ENCODE measurements around the gene SCN4B.
A peak's percentile ranks its signal among the peaks of the same experiment; 100 is the strongest.
"Not testable (repeated sequence)": the region's sequence is repeated elsewhere in the genome, so short reads cannot be mapped to it uniquely, and the experiment has no call there.

Gene SCN4B

GRCh38 chr11:118190942-118191506, 38.4 kb upstream of the SCN4B start:
- H3K36me3 ChIP-seq (ENCODE audit: insufficient read depth, low read length); H2AFZ ChIP-seq (ENCODE audit: low read length, unreplicated experiment); H3K4me3 ChIP-seq (ENCODE audit: low read depth, low read length); H3K4me1 ChIP-seq (ENCODE audit: control insufficient read depth, insufficient read depth, low read length, unreplicated experiment); H3K27ac ChIP-seq (ENCODE audit: low read depth, low read length); H3K79me2 ChIP-seq (ENCODE audit: control insufficient read depth, insufficient read depth, low read length, unreplicated experiment): not testable (repeated sequence)
- peaks cover 23% of the 10 kb centered on the region for H3K27me3 ChIP-seq (ENCODE audit: insufficient read depth, low read length)

- no peaks in the 10 kb centered on the region for H3K36me3 ChIP-seq (ENCODE audit: insufficient read depth, low read length)
- H3K27ac ChIP-seq (ENCODE audit: low read depth, low read length) = no peak overlapping the region
- H3K27me3 ChIP-seq (ENCODE audit: insufficient read depth, low read length) = peaks cover 51% of the 10 kb centered on the region
- no peaks in the 10 kb centered on the region for H3K4me1 ChIP-seq (ENCODE audit: control insufficient read depth, insufficient read depth, low read length, unreplicated experiment)
- H3K4me3 ChIP-seq (ENCODE audit: low read depth, low read length) = no peak overlapping the region
- H3K79me2 ChIP-seq (ENCODE audit: control insufficient read depth, insufficient read depth, low read length, unreplicated experiment) = no peaks in the 10 kb centered on the region
- no peak overlapping the region for H2AFZ ChIP-seq (ENCODE audit: low read length, unreplicated experiment)
Measured at GRCh38 chr11:118186346-118187107, 33.9 kb upstream of the SCN4B start.

- H2AFZ ChIP-seq (ENCODE audit: low read length, unreplicated experiment) = no peak overlapping the region
- H3K79me2 ChIP-seq (ENCODE audit: control insufficient read depth, insufficient read depth, low read length, unreplicated experiment) = no peaks in the 10 kb centered on the region
- H3K27me3 ChIP-seq (ENCODE audit: insufficient read depth, low read length) = peaks cover 48% of the 10 kb centered on the region
- H3K4me3 ChIP-seq (ENCODE audit: low read depth, low read length) = no peak overlapping the region
- no peaks in the 10 kb centered on the region for H3K4me1 ChIP-seq (ENCODE audit: control insufficient read depth, insufficient read depth, low read length, unreplicated experiment)
- no peaks in the 10 kb centered on the region for H3K36me3 ChIP-seq (ENCODE audit: insufficient read depth, low read length)
- H3K27ac ChIP-seq (ENCODE audit: low read depth, low read length) = no peak overlapping the region
Measured at GRCh38 chr11:118184784-118185579, 32.4 kb upstream of the SCN4B start.

DNA sequence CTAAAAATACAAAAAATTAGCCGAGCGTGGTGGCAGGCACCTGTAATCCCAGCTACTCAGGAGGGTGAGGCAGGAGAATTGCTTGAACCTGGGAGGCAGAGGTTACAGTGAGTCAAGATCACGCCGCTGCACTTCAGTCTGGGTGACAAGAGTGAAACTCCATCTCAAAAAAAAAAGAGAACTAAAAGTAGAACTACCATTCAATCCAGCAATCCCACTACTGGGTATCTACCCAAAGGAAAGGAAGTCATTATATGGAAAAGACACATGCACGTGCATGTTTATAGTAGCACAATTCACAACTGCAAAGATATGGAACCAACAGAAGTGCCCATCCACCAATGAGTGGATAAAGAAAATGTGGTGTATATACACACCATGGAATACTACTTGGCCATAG, 31.1 kb upstream of the SCN4B start:
- not testable (repeated sequence) for H3K79me2 ChIP-seq (ENCODE audit: control insufficient read depth, insufficient read depth, low read length, unreplicated experiment); H2AFZ ChIP-seq (ENCODE audit: low read length, unreplicated experiment); H3K4me3 ChIP-seq (ENCODE audit: low read depth, low read length); H3K4me1 ChIP-seq (ENCODE audit: control insufficient read depth, insufficient read depth, low read length, unreplicated experiment); H3K36me3 ChIP-seq (ENCODE audit: insufficient read depth, low read length); H3K27ac ChIP-seq (ENCODE audit: low read depth, low read length)
- peaks cover 39% of the 10 kb centered on the region for H3K27me3 ChIP-seq (ENCODE audit: insufficient read depth, low read length)

DNA sequence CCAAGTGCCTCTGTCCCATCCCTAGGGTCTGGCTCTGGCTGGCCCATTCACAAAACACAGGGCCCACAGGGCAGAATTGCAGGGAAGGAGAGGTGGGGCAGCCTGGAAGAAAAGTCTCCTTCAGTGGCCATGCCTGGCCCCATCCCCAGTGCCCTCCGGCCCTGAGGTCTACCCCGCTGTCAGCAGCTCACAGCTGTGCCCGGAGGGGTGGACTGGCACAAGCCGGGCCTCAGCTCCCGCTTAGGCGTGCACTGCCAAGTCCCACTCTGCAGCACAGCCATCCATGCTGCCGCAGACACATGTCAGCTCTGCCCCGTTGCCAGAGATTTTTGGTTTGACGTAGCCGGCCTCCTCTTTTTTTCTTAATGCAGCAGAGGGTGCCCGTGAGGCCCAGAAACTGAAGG, 27.7 kb upstream of the SCN4B start:
- Histone ChIP-seq H3K27ac (ENCODE audit: low read depth, low read length) (no peak overlapping the region), H3K36me3 (ENCODE audit: insufficient read depth, low read length) (no peaks in the 10 kb centered on the region), H2AFZ (ENCODE audit: low read length, unreplicated experiment) (peak overlapping the region; percentile 3), H3K79me2 (ENCODE audit: control insufficient read depth, insufficient read depth, low read length, unreplicated experiment) (no peaks in the 10 kb centered on the region), H3K4me1 (ENCODE audit: control insufficient read depth, insufficient read depth, low read length, unreplicated experiment) (no peaks in the 10 kb centered on the region), H3K4me3 (ENCODE audit: low read depth, low read length) (no peak overlapping the region), H3K27me3 (ENCODE audit: insufficient read depth, low read length) (peaks cover 42% of the 10 kb centered on the region)

DNA sequence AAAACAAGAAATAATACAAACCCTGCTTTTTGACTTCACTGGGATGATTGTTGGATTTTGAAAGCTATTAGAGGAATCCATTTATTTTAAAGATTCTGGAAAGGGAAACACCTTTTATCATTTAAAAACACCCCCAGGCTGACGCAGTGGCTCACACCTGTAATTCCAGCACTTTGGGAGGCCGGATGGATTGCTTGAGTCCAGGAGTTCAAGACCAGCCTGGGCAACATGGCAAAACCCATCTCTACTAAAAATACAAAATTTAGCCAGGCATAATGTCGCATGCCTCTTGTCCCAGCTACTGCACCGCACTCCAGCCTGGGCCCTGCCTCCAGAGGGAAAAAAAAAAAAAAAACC, 24.1 kb upstream of the SCN4B start:
- no peaks in the 10 kb centered on the region for H3K79me2 ChIP-seq (ENCODE audit: control insufficient read depth, insufficient read depth, low read length, unreplicated experiment)
- H3K27ac ChIP-seq (ENCODE audit: low read depth, low read length) = no peak overlapping the region
- H3K27me3 ChIP-seq (ENCODE audit: insufficient read depth, low read length) = peaks cover 49% of the 10 kb centered on the region
- no peaks in the 10 kb centered on the region for H3K36me3 ChIP-seq (ENCODE audit: insufficient read depth, low read length)
- H3K4me1 ChIP-seq (ENCODE audit: control insufficient read depth, insufficient read depth, low read length, unreplicated experiment) = no peaks in the 10 kb centered on the region
- H2AFZ ChIP-seq (ENCODE audit: low read length, unreplicated experiment) = no peak overlapping the region
- no peak overlapping the region for H3K4me3 ChIP-seq (ENCODE audit: low read depth, low read length)

DNA sequence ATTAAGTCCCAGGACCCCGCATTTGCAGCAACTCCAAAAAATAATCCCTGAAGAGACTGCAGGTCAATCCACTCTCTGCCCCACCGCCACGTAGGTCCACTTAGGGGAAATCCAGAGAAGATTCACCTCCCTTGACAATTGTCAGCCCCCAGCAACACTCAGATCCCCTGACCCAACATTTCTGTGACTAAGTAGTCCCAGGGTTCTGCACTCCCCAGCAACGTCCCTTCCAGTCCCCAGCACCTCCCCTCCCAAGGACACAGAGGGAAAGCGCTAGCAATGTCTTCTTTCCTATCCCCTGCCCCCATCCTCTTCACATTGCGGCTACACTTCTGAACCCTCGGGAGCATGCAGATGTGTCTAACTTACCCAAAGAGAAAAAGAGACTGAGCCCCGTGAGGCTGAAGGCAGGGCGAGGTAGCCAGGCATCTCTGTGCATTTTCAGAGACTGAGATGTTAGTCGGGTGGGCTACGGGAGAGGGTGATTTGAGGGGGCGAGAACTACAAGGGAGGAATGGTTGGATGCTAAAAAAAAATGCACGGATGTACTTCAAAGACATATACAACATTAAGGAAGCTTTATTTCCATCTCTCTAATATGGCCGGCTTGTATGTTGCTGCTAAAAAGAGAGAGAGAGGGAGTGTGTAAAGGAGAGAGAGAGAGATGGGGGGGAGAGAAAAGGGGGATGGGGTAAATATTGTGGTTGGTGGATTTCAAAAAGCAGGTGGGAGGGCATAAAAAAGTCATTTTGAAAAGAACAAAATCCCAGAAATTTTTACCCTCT, 23.6 kb upstream of the SCN4B start, which contains the start of gene SCN2B:
Gene SCN2B, minus strand, starts transcription at position 647 of the 785 bp plus-strand sequence. Its CDS starts 208 bp downstream, at position 439.
- Histone ChIP-seq H3K27me3 (ENCODE audit: insufficient read depth, low read length) (peaks cover 50% of the 10 kb centered on the region), H3K79me2 (ENCODE audit: control insufficient read depth, insufficient read depth, low read length, unreplicated experiment) (no peaks in the 10 kb centered on the region)

GRCh38 chr11:118175031-118175992, 22.7 kb upstream of the SCN4B start:
- H3K4me3 ChIP-seq (ENCODE audit: low read depth, low read length) = no peak overlapping the region
- H3K79me2 ChIP-seq (ENCODE audit: control insufficient read depth, insufficient read depth, low read length, unreplicated experiment) = no peaks in the 10 kb centered on the region
- H3K27me3 ChIP-seq (ENCODE audit: insufficient read depth, low read length) = peaks cover 59% of the 10 kb centered on the region
- no peaks in the 10 kb centered on the region for H3K4me1 ChIP-seq (ENCODE audit: control insufficient read depth, insufficient read depth, low read length, unreplicated experiment)
- H3K36me3 ChIP-seq (ENCODE audit: insufficient read depth, low read length) = no peaks in the 10 kb centered on the region
- H2AFZ ChIP-seq (ENCODE audit: low read length, unreplicated experiment) = no peak overlapping the region
- no peak overlapping the region for H3K27ac ChIP-seq (ENCODE audit: low read depth, low read length)

More for the DNA sequence above, 23.6 kb upstream of the SCN4B start, which contains the start of gene SCN2B:
- no peak within 1 kb of the TSS for H3K4me3 ChIP-seq (ENCODE audit: low read depth, low read length)
- no peaks in the 10 kb centered on the region for H3K4me1 ChIP-seq (ENCODE audit: control insufficient read depth, insufficient read depth, low read length, unreplicated experiment)
- no peak within 1 kb of the TSS for H3K27ac ChIP-seq (ENCODE audit: low read depth, low read length)
- H2AFZ ChIP-seq (ENCODE audit: low read length, unreplicated experiment) = no peak within 1 kb of the TSS
- H3K36me3 ChIP-seq (ENCODE audit: insufficient read depth, low read length) = no peaks in the 10 kb centered on the region

DNA sequence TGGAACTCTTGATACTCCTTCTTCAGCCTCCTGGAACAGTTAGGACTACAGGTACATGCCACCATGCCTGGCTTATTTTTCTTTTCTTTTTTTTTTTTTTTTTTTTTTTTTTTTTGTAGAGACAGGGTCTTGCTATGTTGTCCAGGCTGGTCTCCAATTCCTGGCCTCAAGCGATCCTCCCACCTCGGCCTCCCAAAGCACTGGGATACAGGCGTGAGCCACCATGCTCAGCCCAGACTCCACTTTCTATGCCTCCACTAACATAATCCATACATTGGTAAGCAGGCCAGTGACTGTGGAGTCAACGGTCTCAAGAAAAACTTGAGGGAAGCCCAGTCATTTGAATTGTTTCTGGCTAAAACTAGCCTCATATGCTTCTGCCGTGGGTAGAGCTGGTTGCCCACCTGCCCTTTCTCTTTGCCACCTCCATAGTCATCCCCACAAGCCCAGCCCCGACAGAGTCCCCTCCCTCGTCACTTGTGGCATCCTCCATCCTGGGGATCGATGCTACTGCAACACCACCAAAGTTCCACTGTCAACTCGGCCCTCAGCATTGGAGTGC, 21.5 kb upstream of the SCN4B start:
- H3K79me2 ChIP-seq (ENCODE audit: control insufficient read depth, insufficient read depth, low read length, unreplicated experiment) = no peaks in the 10 kb centered on the region
- H3K4me3 ChIP-seq (ENCODE audit: low read depth, low read length) = no peak overlapping the region
- no peaks in the 10 kb centered on the region for H3K4me1 ChIP-seq (ENCODE audit: control insufficient read depth, insufficient read depth, low read length, unreplicated experiment)
- H3K27me3 ChIP-seq (ENCODE audit: insufficient read depth, low read length) = peaks cover 71% of the 10 kb centered on the region
- no peaks in the 10 kb centered on the region for H3K36me3 ChIP-seq (ENCODE audit: insufficient read depth, low read length)
- H3K27ac ChIP-seq (ENCODE audit: low read depth, low read length) = no peak overlapping the region
- H2AFZ ChIP-seq (ENCODE audit: low read length, unreplicated experiment) = no peak overlapping the region

Data from ACC112 (cell line).